Heart right ventricle (tissue), 16 donors: ENCODE data around the gene C15orf62. TPM values are rescaled to one million over a fixed set of nuclear protein-coding genes. Genes with fewer than 3 reads are reported as not detected.

Experiments
- ATAC-seq, 8 donors: fragments of 200-7000 bp; cut with Tn5 transposase; one replicate each; pipeline ENCODE4 v1.9.1; 2020; ENCODE audit warnings: mild to moderate bottlenecking in 8 of 8, moderate library complexity in 8 of 8, moderate number of reproducible peaks in 1 of 8
- DNase-seq, 2 donors: peaks; one replicate each; pipeline ENCODE4 v3.0.0-alpha.2; 2020
- H3K27ac ChIP-seq, 10 donors: fragments of 200-600 bp; sonication (generic) in 2 of 10; one replicate each; pipeline versions ENCODE4 v1.5.0 to v1.8.0; 2020 to 2022; ENCODE audit warnings: mild to moderate bottlenecking in 3 of 10
- H3K27me3 ChIP-seq, 7 donors: fragments of 200-600 bp; one replicate each; pipeline ENCODE4 v1.8.0; 2021 to 2022; ENCODE audit warnings: mild to moderate bottlenecking in 2 of 7
- H3K36me3 ChIP-seq, 9 donors: fragments of 200-600 bp; sonication (generic) in 1 of 9; one replicate each; pipeline versions ENCODE4 v1.5.0 to v1.8.0; 2020 to 2022; ENCODE audit warnings: mild to moderate bottlenecking in 2 of 9
- H3K4me1 ChIP-seq, 9 donors: fragments of 200-600 bp; sonication (generic) in 1 of 9; one replicate each; pipeline versions ENCODE4 v1.5.0 to v1.8.0; 2020 to 2022; ENCODE audit warnings: mild to moderate bottlenecking in 4 of 9
- H3K4me3 ChIP-seq, 10 donors: fragments of 200-600 bp; sonication (generic) in 2 of 10; one replicate each; pipeline versions ENCODE4 v1.5.0 to v1.8.0; 2020 to 2022; ENCODE audit warnings: mild to moderate bottlenecking in 7 of 10, moderate library complexity in 2 of 10
- H3K9me3 ChIP-seq, 11 donors: fragments of 200-600 bp in 10 of 11; sonication (generic) in 2 of 11; one replicate each; pipeline versions ENCODE4 v1.5.0 to v1.8.0; 2013 to 2022; ENCODE audit warnings: mild to moderate bottlenecking in 2 of 11, control low read depth in 1 of 11, moderate library complexity in 1 of 11
- WGBS, 2 donors: extraction: QIAGEN DNeasy Blood & Tissue Kit; methylation state at CpG; one replicate each; pipeline ENCODE4 v1.1.7; 2013; ENCODE audit warnings: inconsistent platforms in 1 of 2; 5-methylcytosine and 5-hydroxymethylcytosine counted together
- intact Hi-C, 10 donors: fragments of 100-400 bp; cut with DNase I; formaldehyde crosslinking; loops; one replicate each; pipeline versions ENCODE4 v1.11.1 to v1.14.2; 2022
- polyA plus RNA-seq, 2 donors: library from polyadenylated mRNA; stranded (reverse); fragments of 200-250 nt; gene quantifications; one replicate each; pipeline ENCODE4 v1.2.3, GENCODE V29; 2013
- total RNA-seq, 10 donors: library from RNA; stranded (reverse); fragmentation: NEBNext Ultra II Directional in 3 of 10; extraction: Animal tissue kit (Norgen Biotek cat#: 25700) in 3 of 10; gene quantifications; one replicate each; pipeline versions ENCODE4 v1.2.1 to v1.2.4, GENCODE V29; 2021 to 2023
- TF ChIP-seq, protein P1 (sequence below), 9 donors: fragments of 200-600 bp; sonication (generic) in 2 of 9; IDR thresholded peaks; one replicate each; pipeline versions ENCODE4 v1.5.0 to v1.8.0; 2021 to 2022; ENCODE audit warnings: antibody characterized with exemption in 9 of 9, mild to moderate bottlenecking in 5 of 9, moderate library complexity in 1 of 9
- donor health status: Arrhythmogenic right ventricular cardiomyopathy.
- donor health status: ischemic (EF 13 %, LVEDD 7.1; RV severe dilation, severe dysfunction).
- donor health status: healthy with polysubstance abuse.
- donor health status: DM: no; HTN: yes; CAD: no.
- donor health status: DM: no; HTN: no; CAD: no.
- donor health status: ischemic (EF 25% LVEDD 6.9; RV normal size, moderate dysfunction).
- donor health status: ischemic (EF 25% LVEDD 5.7; RV mildly dilated, moderate dysfunction).
- donor health status: healthy.
- donor health status: DM: yes; HTN: yes; CAD: no.
- donor health status: Ischemic cardiomyopathy.
- donor health status: ischemic (EF 35%, LVEDD 5.7; RV mildly dilated, moderate dysfunction).
- donor health status: nonischemic (EF 11% LVEDD 7.7; RV severe dilation, severe dysfunction).
- donor health status: DM: yes; HTN: yes; CAD: no.
- donor health status: PGD.
- donor health status: ischemic (EF 29% LVEDD 5.4; RV normal size, mild dysfunction).
- donor health status: nonischemic (EF 23%, LVEDD 6.1; RV moderate dilation, normal function).

Gene C15orf62
- total and polyA plus RNA-seq, 12 donors, result 0.10 to 0.32 (median 0.15) TPM; not detected in 7

DNA sequence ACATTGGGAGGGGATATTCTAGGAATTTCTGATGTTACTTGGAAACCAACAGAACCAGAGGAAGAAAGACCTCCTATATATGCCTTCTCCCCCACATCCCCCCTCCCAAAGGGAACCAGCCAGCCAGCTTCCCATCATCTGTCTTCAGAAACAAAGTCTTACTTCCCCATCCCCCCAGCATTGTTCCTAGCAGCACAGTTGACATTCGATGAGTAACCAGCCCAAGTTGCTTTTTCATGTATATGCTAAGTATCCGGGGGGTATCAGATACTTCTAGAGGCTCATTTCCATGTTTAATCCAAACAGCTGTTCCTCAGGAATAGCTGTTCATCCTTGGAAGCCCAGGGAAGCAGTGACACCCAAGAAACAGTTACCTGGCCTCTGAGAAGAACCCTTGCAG, 30.7 kb upstream of the C15orf62 start:
- DNase-seq, result no peak
- Histone ChIP-seq H3K4me1 (peaks cover 0 to 13% (median 0%) of the 10 kb centered on the region in 9 donors), H3K27me3 (no peaks in the 10 kb centered on the region), H3K9me3 (no peaks in the 10 kb centered on the region), H3K4me3 (no peak overlapping the region), H3K36me3 (peaks cover 0 to 100% (median 57%) of the 10 kb centered on the region in 9 donors), H3K27ac (no peak overlapping the region)
- 58 to 74% methylated on average over 2 of the region's 2 CpGs for WGBS, 2 donors
- no peak for ATAC-seq
- intact Hi-C loops, result no loop called here
- TF ChIP-seq, protein P1, sequence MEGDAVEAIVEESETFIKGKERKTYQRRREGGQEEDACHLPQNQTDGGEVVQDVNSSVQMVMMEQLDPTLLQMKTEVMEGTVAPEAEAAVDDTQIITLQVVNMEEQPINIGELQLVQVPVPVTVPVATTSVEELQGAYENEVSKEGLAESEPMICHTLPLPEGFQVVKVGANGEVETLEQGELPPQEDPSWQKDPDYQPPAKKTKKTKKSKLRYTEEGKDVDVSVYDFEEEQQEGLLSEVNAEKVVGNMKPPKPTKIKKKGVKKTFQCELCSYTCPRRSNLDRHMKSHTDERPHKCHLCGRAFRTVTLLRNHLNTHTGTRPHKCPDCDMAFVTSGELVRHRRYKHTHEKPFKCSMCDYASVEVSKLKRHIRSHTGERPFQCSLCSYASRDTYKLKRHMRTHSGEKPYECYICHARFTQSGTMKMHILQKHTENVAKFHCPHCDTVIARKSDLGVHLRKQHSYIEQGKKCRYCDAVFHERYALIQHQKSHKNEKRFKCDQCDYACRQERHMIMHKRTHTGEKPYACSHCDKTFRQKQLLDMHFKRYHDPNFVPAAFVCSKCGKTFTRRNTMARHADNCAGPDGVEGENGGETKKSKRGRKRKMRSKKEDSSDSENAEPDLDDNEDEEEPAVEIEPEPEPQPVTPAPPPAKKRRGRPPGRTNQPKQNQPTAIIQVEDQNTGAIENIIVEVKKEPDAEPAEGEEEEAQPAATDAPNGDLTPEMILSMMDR (IDR thresholded peaks at IDR 0.05), result no peak

DNA sequence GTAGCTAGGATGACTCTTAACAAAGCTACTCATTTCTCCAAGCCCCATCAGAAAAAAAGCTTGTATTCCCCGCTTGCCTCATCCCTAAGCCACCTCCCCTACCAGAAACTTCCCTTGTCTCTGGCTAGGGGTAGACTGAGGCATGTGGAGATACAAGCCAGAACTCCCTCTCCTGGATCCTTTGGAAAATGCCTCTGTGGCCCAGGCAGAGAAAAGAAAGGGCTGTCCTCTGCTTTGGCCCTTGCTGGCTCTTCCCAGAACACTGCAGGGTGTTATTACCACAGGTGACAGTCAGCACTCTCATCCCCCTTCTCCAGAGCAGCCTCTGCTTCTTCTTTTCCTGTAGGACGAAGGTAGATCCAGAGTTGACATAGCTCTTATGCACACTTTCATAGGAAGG, 29.9 kb upstream of the C15orf62 start:
- DNase-seq (no peak), ATAC-seq (no peak)
- Histone ChIP-seq H3K27me3 (no peaks in the 10 kb centered on the region), H3K4me1 (peaks cover 0 to 21% (median 0%) of the 10 kb centered on the region in 9 donors), H3K36me3 (peaks cover 0 to 99% (median 57%) of the 10 kb centered on the region in 9 donors), H3K27ac (no peak overlapping the region), H3K9me3 (no peaks in the 10 kb centered on the region), H3K4me3 (no peak overlapping the region)
- WGBS, 2 donors, result 98 to 100% methylated on average over 2 of the region's 2 CpGs
- intact Hi-C loops, result loop anchor here in 1 of 10 donors (5.0 kb wide), 1 partner anchor 48 kb away; no protein-coding TSS in a partner anchor
- TF ChIP-seq, protein P1 (IDR thresholded peaks at IDR 0.05), result no peak

DNA sequence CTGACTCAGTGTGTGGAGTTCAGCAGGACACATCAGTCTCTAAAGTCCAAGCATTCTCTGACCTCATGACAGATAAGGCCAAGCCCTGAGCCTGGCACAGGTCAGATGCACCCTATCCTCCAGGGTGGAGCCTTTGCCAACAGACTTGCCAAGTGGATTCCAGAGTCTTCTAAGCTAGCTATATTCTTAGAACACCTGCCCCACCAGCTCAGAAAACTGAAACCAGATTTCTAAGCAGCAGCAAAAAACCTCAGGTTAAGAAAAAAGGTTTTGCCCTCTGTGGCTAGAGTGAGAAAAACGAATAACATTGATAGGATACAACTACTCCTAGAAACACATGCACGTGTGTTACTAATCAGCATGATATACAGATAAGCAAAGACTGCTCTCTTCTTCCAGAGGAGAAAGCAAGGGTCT, 26.3 kb upstream of the C15orf62 start:
- Histone ChIP-seq H3K36me3 (peaks cover 0 to 97% (median 27%) of the 10 kb centered on the region in 9 donors), H3K4me3 (no peak overlapping the region), H3K9me3 (no peaks in the 10 kb centered on the region), H3K4me1 (peaks cover 0 to 45% (median 0%) of the 10 kb centered on the region in 9 donors), H3K27me3 (no peaks in the 10 kb centered on the region), H3K27ac (peak overlapping the region in 1 of 10 donors; percentile 68)
- WGBS, 2 donors, result 44 to 48% methylated on average over 2 of the region's 2 CpGs
- TF ChIP-seq, protein P1 (IDR thresholded peaks at IDR 0.05), result no peak
- ATAC-seq, result peak in 1 of 8 donors; percentile 47
- intact Hi-C loops, result loop anchor here in 1 of 10 donors (5.0 kb wide), 1 partner anchor 51 kb away; no protein-coding TSS in a partner anchor
- DNase-seq, result no peak

DNA sequence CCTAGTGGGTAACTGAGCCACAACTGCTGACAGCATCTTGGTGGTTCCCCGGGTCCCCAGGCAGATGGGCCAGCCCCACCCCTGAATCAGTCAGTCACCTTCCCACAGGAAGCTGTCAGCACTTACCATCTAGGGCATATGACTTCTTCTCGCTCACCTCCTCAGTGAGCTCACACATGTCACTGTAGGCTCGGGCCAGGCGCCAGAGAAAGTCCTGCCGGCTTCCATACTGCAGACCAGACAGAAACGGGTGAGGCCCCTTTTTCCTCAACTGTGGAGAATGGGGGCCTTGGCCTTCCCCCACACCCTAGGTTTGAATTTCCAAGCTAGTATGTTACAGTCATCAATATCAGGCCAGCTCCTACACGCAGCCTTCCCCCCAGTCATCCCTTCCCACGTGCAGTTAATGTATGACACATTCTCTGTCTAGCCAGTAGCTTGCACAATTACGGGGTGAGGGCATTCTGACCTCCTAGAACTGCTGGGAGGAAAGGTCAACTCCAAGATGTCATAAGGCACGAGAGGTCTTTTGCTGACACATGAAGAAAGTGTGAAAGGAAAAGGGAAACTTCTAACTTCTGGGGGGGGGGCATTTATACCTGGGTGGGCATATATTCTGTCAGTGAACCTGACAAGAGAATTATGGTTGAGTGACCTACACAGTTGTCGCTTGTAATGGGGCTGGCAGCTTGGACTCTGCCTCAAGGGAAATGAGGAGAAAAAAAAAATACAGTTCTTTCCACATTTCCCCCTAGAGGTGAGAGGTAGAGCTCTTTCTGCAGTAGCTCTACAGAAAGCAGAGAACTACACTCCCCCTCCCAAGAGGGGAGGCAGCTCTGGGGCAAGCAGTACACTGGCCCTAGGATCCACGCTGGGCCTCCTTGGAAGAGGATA, 25.6 kb upstream of the C15orf62 start:
- H3K9me3 ChIP-seq, result no peaks in the 10 kb centered on the region
- peaks cover 0 to 98% (median 30%) of the 10 kb centered on the region in 9 donors for H3K36me3 ChIP-seq
- H3K4me3 ChIP-seq, result no peak overlapping the region
- H3K4me1 ChIP-seq, result peaks cover 0 to 45% (median 0%) of the 10 kb centered on the region in 9 donors
- TF ChIP-seq, protein P1 (IDR thresholded peaks at IDR 0.05), result no peak
- H3K27me3 ChIP-seq, result no peaks in the 10 kb centered on the region
- DNase-seq (no peak), ATAC-seq (peak in 7 of 8 donors; percentile 34 to 76 (median 65))
- 61 to 63% methylated on average over 12 of the region's 12 CpGs for WGBS, 2 donors
- H3K27ac ChIP-seq, result peak overlapping the region in 1 of 10 donors; percentile 68
- intact Hi-C loops, result loop anchor here in 1 of 10 donors (5.0 kb wide), 1 partner anchor 52 kb away; no protein-coding TSS in a partner anchor
